ENCODE measurements around the gene ASTN2. TPM values are rescaled to one million over a fixed set of nuclear protein-coding genes. Genes with fewer than 3 reads are reported as not detected.

ASTN2 gene
- total RNA-seq, 4 donors from 2014 or later: 3.3 to 10.2 (median 6.3) TPM

GRCh38 chr9:117017414-117017985, 397.4 kb downstream of the ASTN2 start:
- no peak for DNase-seq
- no peak overlapping the region for H3K27ac ChIP-seq
- no peaks in the 10 kb centered on the region for H3K27me3 ChIP-seq
- no peak overlapping the region for H3K4me3 ChIP-seq
- no peak for TF ChIP-seq POLR2A (IDR thresholded peaks at IDR 0.05)
- TF ChIP-seq CTCF (IDR thresholded peaks at IDR 0.05): no peak
- no peaks in the 10 kb centered on the region for H3K9me3 ChIP-seq
- no peaks in the 10 kb centered on the region for H3K4me1 ChIP-seq
- H3K36me3 ChIP-seq: no peaks in the 10 kb centered on the region

GRCh38 chr9:117014061-117014460, 400.8 kb downstream of the ASTN2 start:
- Histone ChIP-seq H3K9me3 (no peaks in the 10 kb centered on the region), H3K27ac (no peak overlapping the region), H3K4me3 (no peak overlapping the region), H3K27me3 (no peaks in the 10 kb centered on the region), H3K36me3 (no peaks in the 10 kb centered on the region), H3K4me1 (no peaks in the 10 kb centered on the region)
- DNase-seq: no peak
- TF ChIP-seq CTCF (IDR thresholded peaks at IDR 0.05) (no peak), POLR2A (IDR thresholded peaks at IDR 0.05) (no peak)

- Histone ChIP-seq H3K9me3 (no peaks in the 10 kb centered on the region), H3K4me1 (no peaks in the 10 kb centered on the region), H3K36me3 (no peaks in the 10 kb centered on the region), H3K27ac (no peak overlapping the region), H3K27me3 (no peaks in the 10 kb centered on the region), H3K4me3 (no peak overlapping the region)
- DNase-seq: no peak
- TF ChIP-seq CTCF (IDR thresholded peaks at IDR 0.05) (no peak), POLR2A (IDR thresholded peaks at IDR 0.05) (no peak)
Observed at GRCh38 chr9:117013440-117013995, 401.3 kb downstream of the ASTN2 start.

GRCh38 chr9:117010061-117010460, 404.8 kb downstream of the ASTN2 start:
- H3K9me3 ChIP-seq: no peaks in the 10 kb centered on the region
- H3K4me3 ChIP-seq: no peak overlapping the region
- no peaks in the 10 kb centered on the region for H3K4me1 ChIP-seq
- no peak overlapping the region for H3K27ac ChIP-seq
- H3K27me3 ChIP-seq: no peaks in the 10 kb centered on the region
- H3K36me3 ChIP-seq: no peaks in the 10 kb centered on the region
- TF ChIP-seq CTCF (IDR thresholded peaks at IDR 0.05) (no peak), POLR2A (IDR thresholded peaks at IDR 0.05) (no peak)
- no peak for DNase-seq

DNA sequence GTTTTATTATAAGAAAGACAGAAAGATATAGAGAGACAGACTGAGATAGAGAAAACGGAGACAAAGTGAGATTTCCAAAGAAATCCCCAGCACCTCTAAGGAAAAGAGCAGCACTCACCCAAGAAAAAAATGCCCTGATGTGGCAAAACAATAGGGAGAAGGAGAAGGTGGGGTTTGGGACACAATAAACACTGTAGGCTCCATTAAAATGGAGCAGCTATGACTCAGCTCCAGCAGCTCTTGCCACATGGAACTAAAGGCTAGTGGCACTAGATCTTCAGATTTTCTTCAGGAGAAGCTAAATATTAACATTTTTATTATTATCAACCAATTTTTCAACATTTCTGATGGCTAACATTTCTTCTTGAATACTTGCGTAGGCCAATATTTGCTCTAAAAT, 406.0 kb downstream of the ASTN2 start:
- TF ChIP-seq CTCF (IDR thresholded peaks at IDR 0.05) (no peak), POLR2A (IDR thresholded peaks at IDR 0.05) (no peak)
- H3K36me3 ChIP-seq: no peaks in the 10 kb centered on the region
- no peak overlapping the region for H3K27ac ChIP-seq
- H3K27me3 ChIP-seq: no peaks in the 10 kb centered on the region
- no peak overlapping the region for H3K4me3 ChIP-seq
- no peaks in the 10 kb centered on the region for H3K4me1 ChIP-seq
- H3K9me3 ChIP-seq: no peaks in the 10 kb centered on the region
- DNase-seq: no peak

All from Peyer's patch (tissue), 4 donors.